SK-N-SH (cell line): Measurements from ENCODE around the gene KHDC3L. TPM values are rescaled to one million over a fixed set of nuclear protein-coding genes. Genes with fewer than 3 reads are reported as not detected.

Experiments
- CTCF ChIA-PET: fragments of 300-600, 350-600 bp; formaldehyde crosslinking; extraction: SDS; loops from one replicate; lab custom pipeline; 2021; lab: Yijun Ruan, JAX
- POLR2A ChIA-PET: fragments of 350-600 bp; sonication (Branson Sonifier 250); formaldehyde crosslinking; extraction: SDS; loops from one replicate; lab custom pipeline; 2020; ENCODE audit warnings: antibody characterized with exemption, inconsistent platforms; lab: Yijun Ruan, JAX
- DNase-seq: peaks from one replicate; pipeline ENCODE4 v3.0.0; 2012
- H2AFZ ChIP-seq: fragments of 200-600 bp; sonication (generic); 2 replicates; pipeline ENCODE4 v1.8.1; 2016; ENCODE audit warnings: antibody characterized with exemption, mild to moderate bottlenecking, low read depth
- H3F3A ChIP-seq: fragments of 200-600 bp; sonication (generic); replicated peaks from 2 replicates; pipeline ENCODE3; 2016; ENCODE audit warnings: antibody characterized with exemption, mild to moderate bottlenecking; ENCODE audit not compliant: insufficient read depth
- H3K27ac ChIP-seq, 2 experiments: fragments of 200-500 bp in 1 of 2; fragments of 200-600 bp in 1 of 2; sonication (Bioruptor generic) in 1 of 2; sonication (generic), shearing (Covaris generic) in 1 of 2; 2 replicates each; pipeline versions ENCODE4 v1.5.1 to v1.6.1; 2014 to 2016; ENCODE audit warnings: low read depth in 2 of 2, inconsistent platforms in 1 of 2, low read length in 1 of 2, mild to moderate bottlenecking in 1 of 2, mixed read lengths in 1 of 2
- H3K27me3 ChIP-seq: fragments of 200-600 bp; sonication (generic), shearing (Covaris generic); 2 replicates; pipeline ENCODE4 v1.6.1; 2016; ENCODE audit warnings: mixed run types; ENCODE audit not compliant: insufficient read depth
- H3K36me3 ChIP-seq, 2 experiments: fragments of 200-500 bp in 1 of 2; fragments of 200-600 bp in 1 of 2; sonication (Bioruptor generic) in 1 of 2; sonication (generic) in 1 of 2; replicated peaks in 1 of 2; 2 replicates each; pipeline versions ENCODE3 to v1.5.1; 2014 to 2016; ENCODE audit warnings: low read length in 1 of 2, mild to moderate bottlenecking in 1 of 2; ENCODE audit not compliant: insufficient read depth in 2 of 2, control insufficient read depth in 1 of 2
- H3K4me1 ChIP-seq, 2 experiments: fragments of 200-500 bp in 1 of 2; fragments of 200-600 bp in 1 of 2; sonication (Bioruptor generic) in 1 of 2; sonication (generic), shearing (Covaris generic) in 1 of 2; 2 replicates each; pipeline versions ENCODE4 v1.5.1 to v1.6.1; 2014 to 2016; ENCODE audit warnings: low read depth in 1 of 2, low read length in 1 of 2, mixed run types in 1 of 2; ENCODE audit not compliant: insufficient read depth in 2 of 2, control insufficient read depth in 1 of 2
- H3K4me2 ChIP-seq: fragments of 200-600 bp; sonication (generic), shearing (Covaris generic); 2 replicates; pipeline ENCODE4 v1.6.1; 2017; ENCODE audit warnings: mixed run types
- H3K4me3 ChIP-seq, 2 experiments: fragments of 200-500 bp in 1 of 2; fragments of 200-600 bp in 1 of 2; sonication (Bioruptor generic) in 1 of 2; sonication (generic), shearing (Covaris generic) in 1 of 2; 2 replicates each; pipeline versions ENCODE4 v1.5.1 to v1.8.1; 2014 to 2016; ENCODE audit warnings: low read depth in 2 of 2, inconsistent platforms in 1 of 2, low read length in 1 of 2, mild to moderate bottlenecking in 1 of 2, mixed read lengths in 1 of 2, moderate library complexity in 1 of 2
- H3K79me2 ChIP-seq: fragments of 200-600 bp; sonication (generic); 2 replicates; pipeline ENCODE4 v1.8.1; 2017; ENCODE audit warnings: mild to moderate bottlenecking; ENCODE audit not compliant: insufficient read depth
- H3K9ac ChIP-seq: fragments of 200-600 bp; sonication (generic); 2 replicates; pipeline ENCODE4 v1.6.1; 2017; ENCODE audit warnings: mixed run types
- H3K9me2 ChIP-seq: fragments of 200-600 bp; sonication (generic); 2 replicates; pipeline ENCODE4 v1.6.1; 2017; ENCODE audit warnings: mixed run types
- H3K9me3 ChIP-seq: fragments of 200-600 bp; sonication (generic); 2 replicates; pipeline ENCODE4 v1.6.1; 2017; ENCODE audit warnings: mixed run types, mild to moderate bottlenecking, moderate library complexity
- H4K20me1 ChIP-seq: fragments of 200-600 bp; sonication (generic); 2 replicates; pipeline ENCODE4 v1.6.1; 2017; ENCODE audit warnings: mild to moderate bottlenecking, mixed run types; ENCODE audit not compliant: insufficient read depth
- ELF1 ChIP-seq: IDR thresholded peaks from 2 replicates; pipeline ENCODE4 v1.4.0; 2012
- EP300 ChIP-seq, 2 experiments: IDR thresholded peaks; 2 replicates each; pipeline versions ENCODE4 v1.4.0 to v1.6.1; 2012; ENCODE audit warnings: borderline replicate concordance in 1 of 2, low read depth in 1 of 2, low read length in 1 of 2
- EZH2phosphoT487 ChIP-seq: fragments of 200-600 bp; sonication (generic); IDR thresholded peaks from 2 replicates; pipeline ENCODE4 v1.6.1; 2017; ENCODE audit warnings: low read depth, mixed run types, mild to moderate bottlenecking, antibody characterized with exemption, moderate library complexity, borderline replicate concordance
- FOXJ3 ChIP-seq: sonication (generic); formaldehyde crosslinking; IDR thresholded peaks from 2 replicates; pipeline ENCODE4 v1.5.1; 2020; ENCODE audit warnings: mild to moderate bottlenecking, missing genetic modification reagents
- MEF2A ChIP-seq: IDR thresholded peaks from 2 replicates; pipeline ENCODE4 v1.4.0; 2012; ENCODE audit warnings: low read depth, borderline replicate concordance
- MXI1 ChIP-seq: IDR thresholded peaks from 2 replicates; pipeline ENCODE4 v1.6.1; 2012; ENCODE audit warnings: mild to moderate bottlenecking, low read depth, low read length, improper control_type of control experiment
- RAD21 ChIP-seq: IDR thresholded peaks from 2 replicates; pipeline ENCODE4 v1.6.1; 2012; ENCODE audit warnings: mild to moderate bottlenecking, low read length
- RCOR1 ChIP-seq: fragments of 150-350 bp; IDR thresholded peaks from 2 replicates; pipeline ENCODE4 v1.6.1; 2017; ENCODE audit warnings: antibody characterized with exemption, low read length
- REST ChIP-seq: IDR thresholded peaks from 2 replicates; pipeline ENCODE4 v1.6.1; 2012; ENCODE audit warnings: mild to moderate bottlenecking, low read depth, low read length, moderate library complexity
- RXRA ChIP-seq: IDR thresholded peaks from 2 replicates; pipeline ENCODE4 v1.4.0; 2012; ENCODE audit warnings: low read depth, mild to moderate bottlenecking, borderline replicate concordance
- SIN3A ChIP-seq: IDR thresholded peaks from 2 replicates; pipeline ENCODE4 v1.6.1; 2012; ENCODE audit warnings: low read depth, mild to moderate bottlenecking, low read length, moderate library complexity, borderline replicate concordance
- SMC3 ChIP-seq: IDR thresholded peaks from 2 replicates; pipeline ENCODE4 v1.6.1; 2012; ENCODE audit warnings: low read depth, low read length, improper control_type of control experiment
- TAF1 ChIP-seq: IDR thresholded peaks from 2 replicates; pipeline ENCODE4 v1.6.1; 2012; ENCODE audit warnings: low read depth, mild to moderate bottlenecking, low read length, moderate library complexity, borderline replicate concordance
- TEAD4 ChIP-seq: IDR thresholded peaks from 2 replicates; pipeline ENCODE4 v1.4.0; 2012; ENCODE audit warnings: mild to moderate bottlenecking, borderline replicate concordance; ENCODE audit not compliant: insufficient read depth
- USF1 ChIP-seq: IDR thresholded peaks from 2 replicates; pipeline ENCODE4 v1.4.0; 2012; ENCODE audit warnings: low read depth, borderline replicate concordance
- WGBS: methylation state at CpG from one replicate; pipeline ENCODE4 v1.1.6; 2017; ENCODE audit warnings: low lambda C conversion rate; 5-methylcytosine and 5-hydroxymethylcytosine counted together
- polyA plus RNA-seq, 3 experiments: library from polyadenylated mRNA; depleted of rRNA; stranded (reverse); fragments of >200 nt; gene quantifications; 2 replicates each; pipeline ENCODE4 v1.2.3, GENCODE V29; 2012
- TF ChIP-seq, protein P1 (sequence below): IDR thresholded peaks from 2 replicates; pipeline ENCODE4 v1.4.0; 2012; ENCODE audit warnings: low read depth
- TF ChIP-seq, protein P2 (sequence below): IDR thresholded peaks from 2 replicates; pipeline ENCODE4 v1.4.0; 2012; ENCODE audit warnings: low read depth, borderline replicate concordance

The KHDC3L gene
- polyA plus RNA-seq, 1 of the 3 experiments (the other 2 are of a cell fraction), result not detected

GRCh38 chr6:73349311-73349710, 13.1 kb upstream of the KHDC3L start:
- Histone ChIP-seq H3K4me1 (no peaks in the 10 kb centered on the region), H4K20me1 (no peaks in the 10 kb centered on the region), H3K9me3 (no peaks in the 10 kb centered on the region), H2AFZ (no peak overlapping the region), H3K27ac (no peak overlapping the region), H3K4me2 (no peak overlapping the region), H3K9ac (no peak overlapping the region), H3K79me2 (no peaks in the 10 kb centered on the region), H3F3A (no peaks in the 10 kb centered on the region), H3K4me3 (no peak overlapping the region), H3K27me3 (0 out of 2 replicates have a peak, but pooled peaks cover under 1% of the 10 kb centered on the region), H3K36me3 (no peaks in the 10 kb centered on the region), H3K9me2 (no peaks in the 10 kb centered on the region)
- ChIA-PET POLR2A (no interaction called here), CTCF (interaction anchor here (0.6 to 1.4 kb wide), 3 partner anchors 23 to 1959 kb away, joined by 3 to 7 read pairs (median 3); no protein-coding TSS in a partner anchor)
- DNase-seq, result no peak
- TF ChIP-seq EP300 (IDR thresholded peaks at IDR 0.05; ENCODE audit: borderline replicate concordance in 1 of 2, low read depth in 1 of 2, low read length in 1 of 2), result no peak
- TF ChIP-seq ELF1, result no peak
- no peak for TF ChIP-seq USF1
- no peak for TF ChIP-seq MEF2A
- no peak for TF ChIP-seq RCOR1
- TF ChIP-seq, protein P1, sequence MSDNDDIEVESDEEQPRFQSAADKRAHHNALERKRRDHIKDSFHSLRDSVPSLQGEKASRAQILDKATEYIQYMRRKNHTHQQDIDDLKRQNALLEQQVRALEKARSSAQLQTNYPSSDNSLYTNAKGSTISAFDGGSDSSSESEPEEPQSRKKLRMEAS, result no peak
- TF ChIP-seq EZH2phosphoT487, result no peak
- TF ChIP-seq TAF1, result no peak
- no peak for TF ChIP-seq REST
- 92% methylated on average over 6 of the region's 6 CpGs for WGBS

- CTCF ChIA-PET, result interaction anchor here (1.0 kb wide), 1 partner anchor 27 kb away, joined by 5 read pairs; no protein-coding TSS in a partner anchor
- Histone ChIP-seq H3K27ac (no peak within 1 kb of the TSS), H2AFZ (no peak within 1 kb of the TSS), H3K9me2 (no peaks in the 10 kb centered on the region), H3F3A (no peaks in the 10 kb centered on the region), H3K9ac (no peak within 1 kb of the TSS), H3K4me2 (no peak within 1 kb of the TSS), H3K4me3 (no peak within 1 kb of the TSS), H3K4me1 (no peaks in the 10 kb centered on the region), H3K9me3 (no peaks in the 10 kb centered on the region), H3K79me2 (no peaks in the 10 kb centered on the region), H3K27me3 (peaks cover 7% of the 10 kb centered on the region; the same call in 1 of the 2 replicates), H3K36me3 (no peaks in the 10 kb centered on the region), H4K20me1 (no peaks in the 10 kb centered on the region)
- POLR2A ChIA-PET, result no interaction called here
- no peak for TF ChIP-seq SMC3
- TF ChIP-seq MEF2A, result no peak
- no peak for TF ChIP-seq MXI1
- TF ChIP-seq RAD21, result no peak
- no peak for TF ChIP-seq EP300 (IDR thresholded peaks at IDR 0.05; ENCODE audit: borderline replicate concordance in 1 of 2, low read depth in 1 of 2, low read length in 1 of 2)
- TF ChIP-seq, protein P2, sequence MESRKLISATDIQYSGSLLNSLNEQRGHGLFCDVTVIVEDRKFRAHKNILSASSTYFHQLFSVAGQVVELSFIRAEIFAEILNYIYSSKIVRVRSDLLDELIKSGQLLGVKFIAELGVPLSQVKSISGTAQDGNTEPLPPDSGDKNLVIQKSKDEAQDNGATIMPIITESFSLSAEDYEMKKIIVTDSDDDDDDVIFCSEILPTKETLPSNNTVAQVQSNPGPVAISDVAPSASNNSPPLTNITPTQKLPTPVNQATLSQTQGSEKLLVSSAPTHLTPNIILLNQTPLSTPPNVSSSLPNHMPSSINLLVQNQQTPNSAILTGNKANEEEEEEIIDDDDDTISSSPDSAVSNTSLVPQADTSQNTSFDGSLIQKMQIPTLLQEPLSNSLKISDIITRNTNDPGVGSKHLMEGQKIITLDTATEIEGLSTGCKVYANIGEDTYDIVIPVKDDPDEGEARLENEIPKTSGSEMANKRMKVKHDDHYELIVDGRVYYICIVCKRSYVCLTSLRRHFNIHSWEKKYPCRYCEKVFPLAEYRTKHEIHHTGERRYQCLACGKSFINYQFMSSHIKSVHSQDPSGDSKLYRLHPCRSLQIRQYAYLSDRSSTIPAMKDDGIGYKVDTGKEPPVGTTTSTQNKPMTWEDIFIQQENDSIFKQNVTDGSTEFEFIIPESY, result no peak
- TF ChIP-seq RCOR1, result no peak
- TF ChIP-seq TEAD4, result no peak
- TF ChIP-seq RXRA, result no peak
- TF ChIP-seq SIN3A, result no peak
- TF ChIP-seq ELF1, result no peak
- no peak for TF ChIP-seq EZH2phosphoT487
- TF ChIP-seq FOXJ3 (CRISPR knock-in tag), result no peak
- 82% methylated on average over 42 of the region's 59 CpGs for WGBS
- no peak for DNase-seq
Measured at GRCh38 chr6:73353636-73354593, 8.5 kb upstream of the KHDC3L start, which contains the start of gene DPPA5. Gene DPPA5, minus strand, starts transcription at chr6:73354276. Its CDS starts 51 bp downstream, at chr6:73354225.
